GM21737 (cell line): Measurements from ENCODE around the gene TLE5.
"Not testable (repeated sequence)": the region's sequence is repeated elsewhere in the genome, so short reads cannot be mapped to it uniquely, and the experiment has no call there.

ENCODE experiments used
- ATAC-seq: cut with Tn5 transposase; IDR thresholded peaks from one replicate; pipeline ENCODE4 v1.9.1; 2021; ENCODE audit warnings: mild to moderate bottlenecking, moderate library complexity; ENCODE audit not compliant: unreplicated experiment

Gene TLE5

DNA sequence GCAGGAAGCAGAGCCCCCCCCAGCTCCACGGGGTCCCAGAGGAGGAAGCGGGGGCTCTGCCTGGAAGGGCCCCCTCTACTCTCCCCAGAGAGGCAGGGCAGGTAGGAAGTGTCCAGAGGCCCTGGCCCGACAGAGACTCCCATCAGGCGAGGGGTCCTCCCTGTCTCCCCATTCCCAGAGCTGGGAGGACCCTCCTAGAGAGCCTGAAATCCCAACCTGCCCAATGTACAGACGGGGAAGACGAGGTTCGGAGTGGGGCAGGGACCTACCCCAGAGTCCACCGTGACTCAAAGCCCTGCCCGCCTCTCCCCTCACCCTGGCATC is 34.4 kb downstream of the TLE5 start:
- no peak for ATAC-seq

GRCh38 chr19:3027292-3027691 is 35.0 kb downstream of the TLE5 start:
- no peak for ATAC-seq

DNA sequence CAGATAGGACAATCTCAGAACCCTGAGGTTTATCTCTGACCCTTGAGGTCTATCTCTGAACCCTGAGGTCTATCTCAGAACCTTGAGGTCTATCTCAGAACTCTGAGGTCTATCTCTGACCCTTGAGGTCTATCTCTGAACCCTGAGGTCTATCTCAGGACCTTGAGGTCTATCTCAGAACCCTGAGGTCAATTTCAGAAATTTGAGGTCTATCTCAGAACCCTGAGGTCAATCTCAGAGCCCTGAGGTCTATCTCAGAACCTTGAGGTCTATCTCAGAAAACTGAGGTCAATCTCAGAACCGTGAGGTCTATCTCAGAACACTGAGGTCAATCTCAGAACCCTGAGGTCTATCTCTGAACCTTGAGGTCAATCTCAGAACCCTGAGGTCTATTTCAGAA is 35.5 kb downstream of the TLE5 start:
- no peak for ATAC-seq

DNA sequence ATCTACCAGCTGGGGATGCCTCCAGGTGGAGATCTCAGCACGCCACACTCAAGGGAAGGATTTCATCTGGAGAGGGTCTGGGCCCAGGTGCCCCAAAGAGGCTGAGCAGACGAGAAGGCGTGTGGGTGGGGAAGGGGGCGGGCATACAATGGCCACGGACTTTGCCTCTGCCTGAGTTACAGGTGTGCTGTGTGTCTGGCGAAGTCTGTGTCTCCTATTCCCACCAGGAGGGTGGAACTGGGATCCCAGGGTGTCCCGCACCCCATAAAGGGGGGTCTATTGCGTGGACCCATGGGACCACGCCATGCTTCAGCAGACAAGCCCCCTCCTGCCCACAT is 36.8 kb downstream of the TLE5 start:
- no peak for ATAC-seq

DNA sequence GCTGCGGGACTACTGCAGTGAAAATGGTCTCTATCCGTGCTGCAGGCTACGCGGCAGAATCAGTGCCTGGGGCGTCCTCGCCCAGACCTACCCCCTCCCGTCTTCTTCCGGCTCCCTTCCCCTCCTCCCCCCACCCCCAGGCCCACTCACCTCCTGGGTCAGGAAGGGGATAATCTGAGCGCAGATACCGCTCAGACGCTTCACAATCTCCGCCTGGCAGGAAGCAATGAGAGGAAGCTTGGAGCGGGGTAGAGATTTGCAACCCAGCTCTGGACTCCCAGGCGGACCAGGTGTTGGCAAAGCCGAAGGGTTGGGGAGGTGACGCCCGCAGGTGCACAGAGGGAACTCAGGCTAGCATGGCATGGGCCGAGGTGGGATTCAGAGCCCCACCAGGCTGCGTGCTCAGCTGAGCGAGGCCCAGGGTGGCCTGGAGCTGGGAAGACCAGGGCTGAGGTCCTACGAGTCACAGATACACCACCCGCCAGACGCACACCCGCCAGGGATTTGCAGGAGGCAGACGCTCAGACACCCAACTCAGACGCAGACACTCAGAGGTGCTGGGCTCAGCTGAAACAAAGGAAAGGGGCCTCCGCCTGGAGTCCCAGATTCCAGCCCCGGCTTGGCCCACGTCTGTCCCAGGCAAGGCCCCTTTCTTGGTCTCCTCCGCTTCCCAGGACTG is 37.3 kb downstream of the TLE5 start:
- no peak for ATAC-seq

- ATAC-seq: no peak
Measured at GRCh38 chr19:3024509-3024869, 37.8 kb downstream of the TLE5 start.

- ATAC-seq: no peak
Measured at GRCh38 chr19:3020321-3020960, 41.9 kb downstream of the TLE5 start.

DNA sequence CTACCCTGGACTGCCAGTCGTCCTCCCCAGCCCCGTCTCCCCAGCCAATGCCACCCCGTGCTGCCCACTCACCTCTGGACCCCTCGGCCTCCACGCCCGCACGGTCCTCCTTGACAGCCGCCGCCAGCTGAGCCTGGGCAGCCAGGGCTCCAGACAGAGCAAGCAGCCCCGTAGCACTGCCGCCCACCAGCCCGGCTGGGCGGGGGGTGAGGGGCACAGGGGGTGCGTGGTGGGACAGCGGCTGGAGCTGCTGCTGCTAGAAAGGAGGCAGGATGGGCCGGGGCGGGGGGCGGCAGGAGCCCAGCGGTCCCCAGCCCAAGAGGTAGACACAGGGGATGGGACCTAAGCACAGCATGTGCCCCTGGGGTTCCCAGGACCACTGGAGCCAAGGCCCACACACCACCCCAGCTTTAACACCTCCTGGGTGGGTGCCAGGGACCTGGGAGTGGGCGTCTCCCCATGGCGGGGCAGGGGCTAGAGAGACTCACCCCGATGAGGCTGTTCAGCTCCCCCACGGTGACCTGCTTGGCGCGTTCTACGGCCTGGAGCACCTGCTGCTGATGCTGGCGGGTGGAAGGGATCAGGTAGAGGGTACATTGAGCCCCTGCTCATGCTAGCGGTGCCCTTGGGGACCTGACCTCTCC is 43.0 kb downstream of the TLE5 start:
- no peak for ATAC-seq

- no peak for ATAC-seq
Measured at GRCh38 chr19:3017923-3018322, 44.4 kb downstream of the TLE5 start.

- ATAC-seq: no peak
Measured at GRCh38 chr19:3015126-3016057, 46.9 kb downstream of the TLE5 start.

DNA sequence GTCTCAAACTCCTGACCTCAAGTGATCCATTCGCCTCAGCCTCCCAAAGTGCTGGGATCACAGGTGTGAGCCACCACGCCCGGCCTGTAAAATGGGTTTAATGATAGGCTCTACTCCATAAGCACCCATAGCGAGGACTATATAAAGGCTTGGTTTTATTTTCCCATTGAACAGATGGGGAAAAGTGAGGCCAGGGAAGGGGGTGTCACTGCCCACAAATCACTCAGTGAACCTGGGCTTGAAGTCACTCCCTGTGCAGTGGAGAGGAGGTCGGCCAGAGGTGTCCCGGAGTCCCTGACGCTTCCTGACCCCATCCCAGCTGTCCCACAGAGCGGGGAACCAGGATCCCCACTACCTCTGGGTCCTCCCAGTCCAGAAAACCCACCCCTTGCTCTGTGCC is 48.2 kb downstream of the TLE5 start:
- no peak for ATAC-seq

DNA sequence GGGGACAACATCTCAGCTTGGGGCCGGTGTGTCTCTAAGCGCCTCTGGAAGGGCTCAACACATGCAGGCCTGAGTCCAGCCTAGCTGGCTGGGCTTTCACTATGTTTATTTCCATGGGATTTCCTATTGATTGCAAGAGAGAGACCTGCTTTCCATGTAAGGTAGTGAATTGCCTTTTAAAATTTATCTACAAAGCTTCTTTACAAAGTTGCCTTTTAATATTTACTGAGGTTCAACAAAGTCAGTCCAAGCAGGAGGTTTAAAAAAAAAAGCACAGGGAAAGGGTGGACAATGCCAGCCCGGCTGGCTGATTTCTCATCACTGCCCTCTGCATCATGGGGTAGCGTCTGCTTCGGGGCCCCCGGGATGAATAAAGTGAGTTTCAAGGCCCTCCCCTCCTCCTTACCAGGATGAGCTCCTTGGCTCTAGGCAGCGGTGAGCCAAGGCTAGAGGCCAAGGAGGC is 49.0 kb downstream of the TLE5 start:
- ATAC-seq: no peak

DNA sequence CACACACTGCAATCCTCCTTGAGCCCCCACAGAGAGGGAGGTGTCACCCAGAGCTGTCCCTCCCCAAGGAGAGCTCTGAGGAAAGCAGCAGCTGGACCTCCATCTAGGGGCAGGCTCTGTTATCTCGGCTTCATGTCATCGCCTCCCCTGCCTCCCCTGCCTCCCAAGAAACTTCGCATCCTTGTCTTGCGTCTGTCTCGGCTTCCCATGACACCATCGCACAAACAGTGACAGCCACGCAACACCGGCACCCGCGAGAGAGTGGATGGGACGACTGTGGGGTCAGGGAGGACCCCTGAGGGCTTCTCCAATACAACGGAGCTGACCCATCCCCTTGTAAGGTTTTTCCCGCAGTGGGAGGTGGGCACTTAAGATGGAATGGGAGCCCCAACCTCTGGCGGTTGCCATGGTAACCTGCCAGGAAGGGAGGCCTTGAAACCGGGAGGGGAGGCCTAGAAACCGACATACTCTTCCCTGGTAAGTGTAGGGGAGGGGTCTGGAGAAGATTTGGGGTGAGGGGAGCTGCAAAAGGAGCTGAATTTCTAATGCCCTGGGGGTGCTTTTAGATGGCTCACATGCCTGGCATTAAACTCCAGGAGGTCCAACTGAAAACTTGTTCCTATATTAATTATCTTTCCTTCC is 49.6 kb downstream of the TLE5 start:
- no peak for ATAC-seq

DNA sequence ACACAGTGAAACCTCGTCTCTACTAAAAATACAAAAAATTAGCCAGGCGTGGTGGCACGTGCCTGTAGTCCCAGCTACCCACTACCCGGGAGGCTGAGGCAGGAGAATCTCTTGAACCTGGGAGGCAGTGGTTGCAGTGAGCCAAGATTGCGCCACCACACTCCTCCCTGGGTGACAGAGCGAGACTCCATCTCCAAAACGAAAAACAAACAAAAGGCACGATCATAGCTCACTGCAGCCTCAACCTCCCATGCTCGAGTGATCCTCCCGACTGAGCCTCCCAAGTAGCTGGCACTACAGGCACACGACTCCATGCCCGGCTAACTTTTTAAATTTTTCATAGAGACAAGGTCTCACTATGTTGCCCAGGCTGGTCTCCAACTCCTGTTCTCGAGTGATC is 50.2 kb downstream of the TLE5 start:
- ATAC-seq: not testable (repeated sequence)

DNA sequence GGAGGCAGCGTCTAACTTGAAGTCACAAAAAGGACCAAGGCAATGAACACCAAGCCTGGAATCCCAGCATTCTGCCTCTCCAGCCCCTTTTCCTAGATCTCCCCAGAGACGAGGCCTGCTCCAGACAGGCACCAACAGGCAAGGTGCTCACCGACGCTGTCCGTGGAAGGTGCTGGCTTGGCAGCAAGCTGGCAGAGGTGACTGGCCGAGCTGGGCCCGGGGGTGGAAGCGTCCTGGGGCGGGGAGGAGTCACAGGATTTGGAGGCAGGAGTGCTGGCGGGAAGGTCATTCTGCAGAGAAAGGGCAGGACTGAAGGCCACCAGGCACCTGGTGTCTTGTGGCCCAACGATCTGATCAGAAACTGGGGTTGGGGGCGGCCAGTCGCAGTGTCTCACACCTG is 51.4 kb downstream of the TLE5 start:
- no peak for ATAC-seq

- ATAC-seq: no peak
Measured at GRCh38 chr19:3008994-3009393, 53.3 kb downstream of the TLE5 start.

GRCh38 chr19:3007975-3008374 is 54.3 kb downstream of the TLE5 start:
- no peak for ATAC-seq

DNA sequence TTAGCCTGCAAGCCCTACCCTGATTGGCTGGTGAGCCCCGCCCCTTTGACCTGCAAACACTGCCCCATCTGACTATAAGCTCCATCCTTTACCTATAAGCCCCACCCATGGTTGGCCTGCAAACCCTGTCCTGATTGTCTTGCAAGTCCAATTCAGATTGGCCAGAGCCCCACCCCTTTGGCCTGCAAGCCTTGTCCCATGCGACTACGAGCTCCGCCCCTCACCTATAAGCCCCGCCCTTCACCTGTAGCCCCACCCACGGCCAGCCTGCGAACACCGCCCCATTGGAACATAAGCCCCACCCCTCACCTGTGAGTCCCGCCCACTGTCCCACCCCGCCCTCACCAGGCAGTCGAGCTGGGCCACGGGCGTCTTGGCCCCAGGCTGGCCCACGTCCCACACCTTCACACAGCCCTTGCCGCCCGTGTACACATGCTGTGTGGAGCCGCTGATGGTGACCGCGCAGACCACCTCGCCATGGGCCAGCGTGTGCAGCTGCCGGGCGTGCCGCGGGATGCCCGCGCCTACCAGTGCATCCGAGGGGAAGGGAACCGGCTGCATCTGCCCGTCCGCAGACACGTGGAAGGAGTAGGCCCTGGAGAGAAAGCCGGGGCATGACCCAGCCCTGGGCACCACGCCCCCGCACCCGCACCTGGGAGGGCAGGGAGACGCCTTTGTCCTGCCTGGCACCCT is 56.1 kb downstream of the TLE5 start:
- no peak for ATAC-seq

- no peak for ATAC-seq
Measured at GRCh38 chr19:3005345-3005744, 57.0 kb downstream of the TLE5 start.

- ATAC-seq: no peak
Measured at GRCh38 chr19:3004522-3004921, 57.8 kb downstream of the TLE5 start.

- ATAC-seq: no peak
Measured at GRCh38 chr19:3003046-3003445, 59.2 kb downstream of the TLE5 start.
